ENCODE measurements around the gene C4A. TPM values are rescaled to one million over a fixed set of nuclear protein-coding genes. Genes with fewer than 3 reads are reported as not detected.
"Not testable (repeated sequence)": the region's sequence is repeated elsewhere in the genome, so short reads cannot be mapped to it uniquely, and the experiment has no call there.

The C4A gene
- total RNA-seq (2021) (3.8 to 5.2 TPM (median 4.2 TPM) in 3 replicates), Bru-seq, nascent RNA (percentile 6 among the genes with signal in this experiment)
- long read RNA-seq, experiment 1, full-length matches to known transcripts: 1 of 1 reads
- long read RNA-seq, experiment 1, partial matches to known transcripts: 0 of 1 reads
- long read RNA-seq, experiment 1, other reads (novel, unspliced or antisense): 0 of 1 reads
- long read RNA-seq, experiment 2, partial matches to known transcripts: 2 of 2 reads
- long read RNA-seq, experiment 2, other reads (novel, unspliced or antisense): 0 of 2 reads
- long read RNA-seq, experiment 3: 0 reads

- H3K27ac Mint-ChIP-seq; H3K27me3 Mint-ChIP-seq (ENCODE audit: low read depth); POLR2A ChIA-PET; H3K4me1 Mint-ChIP-seq; CTCF ChIA-PET; H3K4me3 Mint-ChIP-seq; H3K9me3 Mint-ChIP-seq; DNase-seq (ENCODE audit: low spot score); H3K36me3 Mint-ChIP-seq; ATAC-seq: not testable (repeated sequence)
These were observed at the start of gene C4A for GRCh38 chr6:31981744-31982143. Gene C4A, plus strand, starts transcription at chr6:31982057. Its CDS starts 51 bp downstream, at chr6:31982108.

GRCh38 chr6:31932137-31932536, 49.7 kb upstream of the C4A start:
- peaks cover 13% of the 10 kb centered on the region for H3K9me3 Mint-ChIP-seq
- CTCF ChIA-PET; ATAC-seq; H3K27ac Mint-ChIP-seq; DNase-seq (ENCODE audit: low spot score); H3K4me1 Mint-ChIP-seq; H3K36me3 Mint-ChIP-seq; POLR2A ChIA-PET; H3K4me3 Mint-ChIP-seq: not testable (repeated sequence)
- peaks cover 17% of the 10 kb centered on the region for H3K27me3 Mint-ChIP-seq (ENCODE audit: low read depth)

- H3K27ac Mint-ChIP-seq: no peak overlapping the region
- peaks cover 13% of the 10 kb centered on the region for H3K9me3 Mint-ChIP-seq
- no peak for DNase-seq (ENCODE audit: low spot score)
- no peaks in the 10 kb centered on the region for H3K36me3 Mint-ChIP-seq
- peaks cover 10% of the 10 kb centered on the region for H3K27me3 Mint-ChIP-seq (ENCODE audit: low read depth)
- ChIA-PET CTCF (no interaction called here), POLR2A (interaction anchor here (0.6 kb wide), 1 partner anchor 50 kb away, joined by 3 read pairs; no protein-coding TSS in a partner anchor)
- TF ChIP-seq KAT7 (CRISPR knock-in tag; IDR thresholded peaks at IDR 0.05; ENCODE audit: borderline replicate concordance): no peak
- TF ChIP-seq RELA (CRISPR knock-in tag; IDR thresholded peaks at IDR 0.05; ENCODE audit: borderline replicate concordance): no peak
- TF ChIP-seq E2F1 (CRISPR knock-in tag; IDR thresholded peaks at IDR 0.05): no peak
- no peak for TF ChIP-seq ZMAT4 (CRISPR knock-in tag; IDR thresholded peaks at IDR 0.05)
- TF ChIP-seq CTCF (IDR thresholded peaks at IDR 0.05): no peak
- no peak for TF ChIP-seq ZNF121 (CRISPR knock-in tag; IDR thresholded peaks at IDR 0.05)
- no peaks in the 10 kb centered on the region for H3K4me1 Mint-ChIP-seq
- H3K4me3 Mint-ChIP-seq: no peak overlapping the region
- ATAC-seq: no peak
These were observed 48.3 kb upstream of the C4A start for GRCh38 chr6:31933537-31933936.

GRCh38 chr6:31935021-31935420, 46.8 kb upstream of the C4A start:
- CTCF ChIA-PET: no interaction called here

More at GRCh38 chr6:31935021-31935420, 46.8 kb upstream of the C4A start:
- DNase-seq (ENCODE audit: low spot score) (no peak), ATAC-seq (no peak)
- Mint-ChIP-seq H3K27me3 (ENCODE audit: low read depth) (peaks cover 10% of the 10 kb centered on the region), H3K36me3 (no peaks in the 10 kb centered on the region), H3K4me1 (peaks cover under 1% of the 10 kb centered on the region; the same call in 1 of the 2 replicates), H3K27ac (no peak overlapping the region), H3K9me3 (peaks cover 13% of the 10 kb centered on the region), H3K4me3 (no peak overlapping the region)
- TF ChIP-seq ATF3 (CRISPR knock-in tag; conservative IDR thresholded peaks at IDR 0.05): no peak
- no peak for TF ChIP-seq ZSCAN18 (CRISPR knock-in tag; IDR thresholded peaks at IDR 0.05)
- no peak for TF ChIP-seq ZNF232 (CRISPR knock-in tag; IDR thresholded peaks at IDR 0.05)
- TF ChIP-seq ERG (CRISPR knock-in tag; IDR thresholded peaks at IDR 0.05): no peak
- POLR2A ChIA-PET: no interaction called here

Data from WTC11 (cell line).